ENCODE results near the gene TNFSF15. TPM values are rescaled to one million over a fixed set of nuclear protein-coding genes. Genes with fewer than 3 reads are reported as not detected.

The TNFSF15 gene
- total and polyA plus RNA-seq, 4 donors = 2.0 to 24.5 (median 4.2) TPM

GRCh38 chr9:114759512-114760341 lies 46.1 kb downstream of the TNFSF15 start:
- ATAC-seq (ENCODE audit: insufficient read depth, low FRiP score) (no peak), DNase-seq (no peak)
- Histone ChIP-seq H3K9ac (ENCODE audit: insufficient read depth in 1 of 2, low read length in 2 of 2) (no peak overlapping the region), H3K4me3 (no peak overlapping the region), H3K36me3 (ENCODE audit: control insufficient read depth in 4 of 4, insufficient read depth in 4 of 4, low read length in 4 of 4) (no peaks in the 10 kb centered on the region), H3K27me3 (ENCODE audit: control insufficient read depth in 3 of 3, insufficient read depth in 3 of 3, low read length in 2 of 3) (no peaks in the 10 kb centered on the region), H3K9me3 (ENCODE audit: control insufficient read depth in 4 of 4, insufficient read depth in 3 of 4, low read length in 3 of 4) (peaks cover 0 to 5% (median under 1%) of the 10 kb centered on the region in 4 donors), H3K27ac (ENCODE audit: low read depth in 1 of 2, low read length in 1 of 2) (no peak overlapping the region), H3K4me1 (ENCODE audit: control insufficient read depth in 5 of 5, insufficient read depth in 5 of 5, low read length in 5 of 5) (no peaks in the 10 kb centered on the region)
- WGBS, 2 donors = 89 to 93% methylated on average over 7 of the region's 7 CpGs
- TF ChIP-seq, protein P1, sequence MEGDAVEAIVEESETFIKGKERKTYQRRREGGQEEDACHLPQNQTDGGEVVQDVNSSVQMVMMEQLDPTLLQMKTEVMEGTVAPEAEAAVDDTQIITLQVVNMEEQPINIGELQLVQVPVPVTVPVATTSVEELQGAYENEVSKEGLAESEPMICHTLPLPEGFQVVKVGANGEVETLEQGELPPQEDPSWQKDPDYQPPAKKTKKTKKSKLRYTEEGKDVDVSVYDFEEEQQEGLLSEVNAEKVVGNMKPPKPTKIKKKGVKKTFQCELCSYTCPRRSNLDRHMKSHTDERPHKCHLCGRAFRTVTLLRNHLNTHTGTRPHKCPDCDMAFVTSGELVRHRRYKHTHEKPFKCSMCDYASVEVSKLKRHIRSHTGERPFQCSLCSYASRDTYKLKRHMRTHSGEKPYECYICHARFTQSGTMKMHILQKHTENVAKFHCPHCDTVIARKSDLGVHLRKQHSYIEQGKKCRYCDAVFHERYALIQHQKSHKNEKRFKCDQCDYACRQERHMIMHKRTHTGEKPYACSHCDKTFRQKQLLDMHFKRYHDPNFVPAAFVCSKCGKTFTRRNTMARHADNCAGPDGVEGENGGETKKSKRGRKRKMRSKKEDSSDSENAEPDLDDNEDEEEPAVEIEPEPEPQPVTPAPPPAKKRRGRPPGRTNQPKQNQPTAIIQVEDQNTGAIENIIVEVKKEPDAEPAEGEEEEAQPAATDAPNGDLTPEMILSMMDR (IDR thresholded peaks at IDR 0.05; ENCODE audit: control extremely low read depth, extremely low read depth) = no peak

GRCh38 chr9:114757984-114758383 lies 47.9 kb downstream of the TNFSF15 start:
- Histone ChIP-seq H3K27me3 (ENCODE audit: control insufficient read depth in 3 of 3, insufficient read depth in 3 of 3, low read length in 2 of 3) (no peaks in the 10 kb centered on the region), H3K4me3 (no peak overlapping the region), H3K9me3 (ENCODE audit: control insufficient read depth in 4 of 4, insufficient read depth in 3 of 4, low read length in 3 of 4) (peaks cover 0 to 5% (median under 1%) of the 10 kb centered on the region in 4 donors), H3K27ac (ENCODE audit: low read depth in 1 of 2, low read length in 1 of 2) (no peak overlapping the region), H3K36me3 (ENCODE audit: control insufficient read depth in 4 of 4, insufficient read depth in 4 of 4, low read length in 4 of 4) (no peaks in the 10 kb centered on the region), H3K4me1 (ENCODE audit: control insufficient read depth in 5 of 5, insufficient read depth in 5 of 5, low read length in 5 of 5) (no peaks in the 10 kb centered on the region), H3K9ac (ENCODE audit: insufficient read depth in 1 of 2, low read length in 2 of 2) (no peak overlapping the region)
- TF ChIP-seq, protein P1 (IDR thresholded peaks at IDR 0.05; ENCODE audit: control extremely low read depth, extremely low read depth) = no peak
- 68 to 82% methylated on average over 9 of the region's 9 CpGs for WGBS, 2 donors
- DNase-seq = no peak
- ATAC-seq (ENCODE audit: insufficient read depth, low FRiP score) = no peak

DNA sequence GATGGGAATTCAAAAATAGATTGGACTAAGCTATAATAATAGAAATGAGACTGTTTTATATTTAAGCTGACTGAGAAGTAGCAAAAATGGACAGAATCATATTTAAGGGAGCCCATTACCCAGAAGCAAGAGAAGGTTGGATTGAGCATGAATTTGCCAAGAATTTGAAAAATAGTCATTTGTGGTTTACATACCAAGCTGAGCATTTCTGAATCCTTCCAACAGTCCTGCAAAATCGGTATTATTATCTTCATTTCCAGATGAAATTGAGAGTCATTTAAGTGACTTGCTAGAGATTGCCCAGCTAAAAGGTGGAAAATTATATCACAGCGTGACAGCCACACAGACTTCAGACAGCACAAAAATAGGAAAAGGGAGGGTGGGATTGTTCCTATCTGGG lies 48.4 kb downstream of the TNFSF15 start:
- H3K36me3 ChIP-seq (ENCODE audit: control insufficient read depth in 4 of 4, insufficient read depth in 4 of 4, low read length in 4 of 4) = no peaks in the 10 kb centered on the region
- TF ChIP-seq, protein P1 (IDR thresholded peaks at IDR 0.05; ENCODE audit: control extremely low read depth, extremely low read depth) = no peak
- no peak overlapping the region for H3K4me3 ChIP-seq
- peaks cover 0 to 5% (median under 1%) of the 10 kb centered on the region in 4 donors for H3K9me3 ChIP-seq (ENCODE audit: control insufficient read depth in 4 of 4, insufficient read depth in 3 of 4, low read length in 3 of 4)
- H3K27ac ChIP-seq (ENCODE audit: low read depth in 1 of 2, low read length in 1 of 2) = no peak overlapping the region
- no peaks in the 10 kb centered on the region for H3K4me1 ChIP-seq (ENCODE audit: control insufficient read depth in 5 of 5, insufficient read depth in 5 of 5, low read length in 5 of 5)
- no peak for ATAC-seq (ENCODE audit: insufficient read depth, low FRiP score)
- DNase-seq = no peak
- 90 to 94% methylated on average over 2 of the region's 2 CpGs for WGBS, 2 donors
- no peaks in the 10 kb centered on the region for H3K27me3 ChIP-seq (ENCODE audit: control insufficient read depth in 3 of 3, insufficient read depth in 3 of 3, low read length in 2 of 3)
- no peak overlapping the region for H3K9ac ChIP-seq (ENCODE audit: insufficient read depth in 1 of 2, low read length in 2 of 2)
